ENCODE data around the gene TUBGCP6.

DNA sequence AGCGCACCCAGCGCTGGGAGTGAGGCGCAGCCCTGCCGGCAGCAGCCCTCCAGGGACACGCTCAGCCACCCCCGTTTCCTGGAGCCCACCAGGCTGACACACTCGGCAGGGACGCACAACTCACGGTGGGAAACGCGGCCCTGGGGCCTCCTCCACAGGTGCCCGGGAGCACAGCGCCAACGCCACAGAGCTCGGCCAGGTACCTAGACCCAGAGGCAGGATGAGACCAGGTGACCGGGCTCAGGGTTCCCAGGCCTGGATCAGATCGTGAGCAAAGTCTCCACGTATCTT, 18.0 kb downstream of the TUBGCP6 start:
- TF ChIP-seq CTBP1 (IDR thresholded peaks at IDR 0.05; ENCODE audit: borderline replicate concordance), result no peak
- no peak for TF ChIP-seq ELF4 (IDR thresholded peaks at IDR 0.05)
- TF ChIP-seq SP1 (IDR thresholded peaks at IDR 0.05), result no peak
- no peak for TF ChIP-seq BHLHE40 (IDR thresholded peaks at IDR 0.05; ENCODE audit: borderline replicate concordance)
- no peak for TF ChIP-seq TARDBP (IDR thresholded peaks at IDR 0.05)
- no peak for TF ChIP-seq FOXM1 (IDR thresholded peaks at IDR 0.05; ENCODE audit: borderline replicate concordance)
- no peak for TF ChIP-seq HDGF (IDR thresholded peaks at IDR 0.05; ENCODE audit: borderline replicate concordance)
- TF ChIP-seq FOXA1 (IDR thresholded peaks at IDR 0.05), result no peak
- TF ChIP-seq FOXK2 (IDR thresholded peaks at IDR 0.05), result no peak
- no peak for TF ChIP-seq L3MBTL2 (conservative IDR thresholded peaks at IDR 0.05)
- TF ChIP-seq ARNT (IDR thresholded peaks at IDR 0.05), result no peak
- no peak for TF ChIP-seq SUZ12 (IDR thresholded peaks at IDR 0.05)
- TF ChIP-seq, protein P1, sequence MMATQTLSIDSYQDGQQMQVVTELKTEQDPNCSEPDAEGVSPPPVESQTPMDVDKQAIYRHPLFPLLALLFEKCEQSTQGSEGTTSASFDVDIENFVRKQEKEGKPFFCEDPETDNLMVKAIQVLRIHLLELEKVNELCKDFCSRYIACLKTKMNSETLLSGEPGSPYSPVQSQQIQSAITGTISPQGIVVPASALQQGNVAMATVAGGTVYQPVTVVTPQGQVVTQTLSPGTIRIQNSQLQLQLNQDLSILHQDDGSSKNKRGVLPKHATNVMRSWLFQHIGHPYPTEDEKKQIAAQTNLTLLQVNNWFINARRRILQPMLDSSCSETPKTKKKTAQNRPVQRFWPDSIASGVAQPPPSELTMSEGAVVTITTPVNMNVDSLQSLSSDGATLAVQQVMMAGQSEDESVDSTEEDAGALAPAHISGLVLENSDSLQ (IDR thresholded peaks at IDR 0.05), result no peak
